ENCODE results near the gene LONRF2. TPM values are rescaled to one million over a fixed set of nuclear protein-coding genes. Genes with fewer than 3 reads are reported as not detected.

The LONRF2 gene
- total and polyA plus RNA-seq, 2 donors from 2014 or later, result 1.1 to 6.3 TPM

- Histone ChIP-seq H3K9ac (ENCODE audit: low read length in 3 of 3) (no peak overlapping the region), H3K4me1 (ENCODE audit: control insufficient read depth in 2 of 3, insufficient read depth in 2 of 3, low read depth in 1 of 3, low read length in 3 of 3) (no peaks in the 10 kb centered on the region), H3K27ac (ENCODE audit: low read depth in 2 of 2, low read length in 2 of 2) (no peak overlapping the region), H3K27me3 (ENCODE audit: control insufficient read depth, insufficient read depth, low read length) (no peaks in the 10 kb centered on the region), H3K9me3 (ENCODE audit: control insufficient read depth in 2 of 3, insufficient read depth in 1 of 3, low read length in 3 of 3) (no peaks in the 10 kb centered on the region), H3K4me3 (ENCODE audit: low read length in 3 of 3) (no peak overlapping the region), H3K36me3 (ENCODE audit: control insufficient read depth in 2 of 3, insufficient read depth in 3 of 3, low read length in 3 of 3) (no peaks in the 10 kb centered on the region)
- no peak for FAIRE-seq
- no peak for DNase-seq
- intact Hi-C loops (cut with DNase I), result loop anchor here (10.0 kb wide), 1 partner anchor 118 kb away; no protein-coding TSS in a partner anchor
- no peak for TF ChIP-seq CTCF (IDR thresholded peaks at IDR 0.05; ENCODE audit: borderline replicate concordance, extremely low read depth, insufficient read depth)
These were observed 45.6 kb downstream of the LONRF2 start for GRCh38 chr2:100276716-100277115.

- H3K27me3 ChIP-seq (ENCODE audit: control insufficient read depth, insufficient read depth, low read length), result no peaks in the 10 kb centered on the region
- H3K36me3 ChIP-seq (ENCODE audit: control insufficient read depth in 2 of 3, insufficient read depth in 3 of 3, low read length in 3 of 3), result no peaks in the 10 kb centered on the region
- DNase-seq (no peak), FAIRE-seq (no peak)
- intact Hi-C loops (cut with DNase I), result loop anchor here (10.0 kb wide), 1 partner anchor 120 kb away; no protein-coding TSS in a partner anchor
- TF ChIP-seq CTCF (IDR thresholded peaks at IDR 0.05; ENCODE audit: borderline replicate concordance, extremely low read depth, insufficient read depth), result no peak
- no peak overlapping the region for H3K9ac ChIP-seq (ENCODE audit: low read length in 3 of 3)
- H3K4me3 ChIP-seq (ENCODE audit: low read length in 3 of 3), result no peak overlapping the region
- no peak overlapping the region for H3K27ac ChIP-seq (ENCODE audit: low read depth in 2 of 2, low read length in 2 of 2)
- H3K9me3 ChIP-seq (ENCODE audit: control insufficient read depth in 2 of 3, insufficient read depth in 1 of 3, low read length in 3 of 3), result no peaks in the 10 kb centered on the region
- peaks cover 0 to under 1% (median 0%) of the 10 kb centered on the region in 3 donors for H3K4me1 ChIP-seq (ENCODE audit: control insufficient read depth in 2 of 3, insufficient read depth in 2 of 3, low read depth in 1 of 3, low read length in 3 of 3)
These were observed 47.1 kb downstream of the LONRF2 start for GRCh38 chr2:100275200-100275589.

- no peaks in the 10 kb centered on the region for H3K27me3 ChIP-seq (ENCODE audit: control insufficient read depth, insufficient read depth, low read length)
- no peak for FAIRE-seq
- H3K27ac ChIP-seq (ENCODE audit: low read depth in 2 of 2, low read length in 2 of 2), result no peak overlapping the region
- no peaks in the 10 kb centered on the region for H3K9me3 ChIP-seq (ENCODE audit: control insufficient read depth in 2 of 3, insufficient read depth in 1 of 3, low read length in 3 of 3)
- intact Hi-C loops (cut with DNase I), result loop anchor here (10.0 kb wide), 1 partner anchor 120 kb away; no protein-coding TSS in a partner anchor
- no peak for DNase-seq
- no peak overlapping the region for H3K4me3 ChIP-seq (ENCODE audit: low read length in 3 of 3)
- no peak for TF ChIP-seq CTCF (IDR thresholded peaks at IDR 0.05; ENCODE audit: borderline replicate concordance, extremely low read depth, insufficient read depth)
- peaks cover 0 to 5% (median 0%) of the 10 kb centered on the region in 3 donors for H3K4me1 ChIP-seq (ENCODE audit: control insufficient read depth in 2 of 3, insufficient read depth in 2 of 3, low read depth in 1 of 3, low read length in 3 of 3)
- no peaks in the 10 kb centered on the region for H3K36me3 ChIP-seq (ENCODE audit: control insufficient read depth in 2 of 3, insufficient read depth in 3 of 3, low read length in 3 of 3)
- no peak overlapping the region for H3K9ac ChIP-seq (ENCODE audit: low read length in 3 of 3)
These were observed 47.6 kb downstream of the LONRF2 start for GRCh38 chr2:100274566-100275199.

Measured in kidney (tissue), 14 donors.